ENCODE measurements around the gene MIPEP. TPM values are rescaled to one million over a fixed set of nuclear protein-coding genes. Genes with fewer than 3 reads are reported as not detected.

Gene MIPEP
- polyA plus RNA-seq, 1 donor (not counting 4 experiments of a cell fraction or from before 2014, with no cell fraction given) = 35.0 TPM

DNA sequence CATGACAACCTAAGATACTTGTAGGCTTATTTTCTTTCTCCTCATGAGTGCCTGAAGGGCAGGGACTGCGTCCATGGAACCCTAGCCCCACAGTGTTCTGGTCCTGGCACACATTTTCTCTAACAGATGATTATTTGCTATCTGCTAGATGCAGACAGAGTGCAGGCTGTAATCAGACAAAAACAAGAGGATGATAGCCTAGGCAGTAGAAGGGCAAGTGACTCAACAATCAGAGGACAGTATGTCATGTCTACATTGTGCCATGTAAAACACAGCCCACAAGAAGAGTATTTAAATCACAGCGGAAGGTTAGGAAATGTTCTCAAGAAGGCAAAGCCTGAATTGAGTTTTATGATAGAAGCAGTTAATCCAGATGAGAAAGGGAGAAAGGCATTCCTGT, 29.3 kb downstream of the MIPEP start:
- Histone ChIP-seq H3K9me3 (ENCODE audit: control insufficient read depth, low read depth, low read length) (no peaks in the 10 kb centered on the region), H3K36me3 (ENCODE audit: control insufficient read depth in 2 of 2, extremely low read depth in 1 of 2, insufficient read depth in 2 of 2, low read length in 2 of 2) (peaks cover 0 to 3% of the 10 kb centered on the region in 2 experiments), H3K79me2 (ENCODE audit: control insufficient read depth, insufficient read depth, low read length) (no peaks in the 10 kb centered on the region), H3K27ac (ENCODE audit: control insufficient read depth, insufficient read depth, low read length) (no peak overlapping the region), H3K27me3 (ENCODE audit: control insufficient read depth, extremely low read depth, insufficient read depth, low read length) (no peaks in the 10 kb centered on the region), H4K20me1 (ENCODE audit: control insufficient read depth, extremely low read depth, insufficient read depth, low read length) (no peaks in the 10 kb centered on the region), H3K4me2 (ENCODE audit: control insufficient read depth, extremely low read depth, insufficient read depth, low read depth, low read length) (no peak overlapping the region), H3K4me3 (ENCODE audit: control insufficient read depth in 2 of 3, extremely low read depth in 1 of 3, insufficient read depth in 2 of 3, low read depth in 1 of 3, low read length in 3 of 3) (no peak overlapping the region), H2AFZ (ENCODE audit: control insufficient read depth, low read length) (no peak overlapping the region), H3K4me1 (ENCODE audit: control insufficient read depth, extremely low read depth, insufficient read depth, low read length) (peaks cover 10% of the 10 kb centered on the region), H3K9me1 (ENCODE audit: control insufficient read depth, extremely low read depth, insufficient read depth, low read length) (no peaks in the 10 kb centered on the region), H3K9ac (ENCODE audit: control insufficient read depth, extremely low read depth, insufficient read depth, low read length) (no peak overlapping the region)
- DNase-seq (ENCODE audit: low read depth, low spot score) (no peak), FAIRE-seq (no peak)
- dilution Hi-C loops (cut with MboI; ENCODE audit: extremely low pct_ligation_motif_present, low sequenced_read_pairs) = no loop called here
- no peak for TF ChIP-seq EZH2 (IDR thresholded peaks at IDR 0.05; ENCODE audit: low read length)
- TF ChIP-seq, protein P1, sequence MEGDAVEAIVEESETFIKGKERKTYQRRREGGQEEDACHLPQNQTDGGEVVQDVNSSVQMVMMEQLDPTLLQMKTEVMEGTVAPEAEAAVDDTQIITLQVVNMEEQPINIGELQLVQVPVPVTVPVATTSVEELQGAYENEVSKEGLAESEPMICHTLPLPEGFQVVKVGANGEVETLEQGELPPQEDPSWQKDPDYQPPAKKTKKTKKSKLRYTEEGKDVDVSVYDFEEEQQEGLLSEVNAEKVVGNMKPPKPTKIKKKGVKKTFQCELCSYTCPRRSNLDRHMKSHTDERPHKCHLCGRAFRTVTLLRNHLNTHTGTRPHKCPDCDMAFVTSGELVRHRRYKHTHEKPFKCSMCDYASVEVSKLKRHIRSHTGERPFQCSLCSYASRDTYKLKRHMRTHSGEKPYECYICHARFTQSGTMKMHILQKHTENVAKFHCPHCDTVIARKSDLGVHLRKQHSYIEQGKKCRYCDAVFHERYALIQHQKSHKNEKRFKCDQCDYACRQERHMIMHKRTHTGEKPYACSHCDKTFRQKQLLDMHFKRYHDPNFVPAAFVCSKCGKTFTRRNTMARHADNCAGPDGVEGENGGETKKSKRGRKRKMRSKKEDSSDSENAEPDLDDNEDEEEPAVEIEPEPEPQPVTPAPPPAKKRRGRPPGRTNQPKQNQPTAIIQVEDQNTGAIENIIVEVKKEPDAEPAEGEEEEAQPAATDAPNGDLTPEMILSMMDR (optimal IDR thresholded peaks at IDR 0.05 in 1 of 3, IDR thresholded peaks at IDR 0.05 in 1 of 3, conservative IDR thresholded peaks at IDR 0.05 in 1 of 3; ENCODE audit: extremely low read depth in 1 of 3, insufficient read depth in 2 of 3, low read length in 3 of 3) = no peak

DNA sequence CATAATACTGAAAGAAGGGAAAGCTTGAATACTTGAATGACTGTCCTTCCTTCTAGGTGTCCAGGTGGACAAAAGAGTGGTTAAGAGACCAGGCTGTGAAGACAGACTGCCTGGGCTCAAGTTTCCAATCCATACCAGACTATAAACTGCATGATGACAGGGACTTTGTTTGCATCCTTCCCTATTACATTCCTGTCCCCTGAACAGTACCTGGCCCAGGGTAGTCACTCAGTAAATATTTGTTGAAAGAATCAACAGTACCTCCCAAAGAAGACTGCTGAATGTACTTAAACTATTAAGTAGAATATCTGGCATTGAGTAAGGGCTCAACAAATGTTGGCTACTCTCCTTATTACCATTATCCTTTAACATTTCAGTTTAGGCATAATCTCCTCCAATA, 29.7 kb downstream of the MIPEP start:
- Histone ChIP-seq H2AFZ (ENCODE audit: control insufficient read depth, low read length) (no peak overlapping the region), H3K9me3 (ENCODE audit: control insufficient read depth, low read depth, low read length) (no peaks in the 10 kb centered on the region), H3K9ac (ENCODE audit: control insufficient read depth, extremely low read depth, insufficient read depth, low read length) (no peak overlapping the region), H3K79me2 (ENCODE audit: control insufficient read depth, insufficient read depth, low read length) (no peaks in the 10 kb centered on the region), H3K4me2 (ENCODE audit: control insufficient read depth, extremely low read depth, insufficient read depth, low read depth, low read length) (no peak overlapping the region), H3K36me3 (ENCODE audit: control insufficient read depth in 2 of 2, extremely low read depth in 1 of 2, insufficient read depth in 2 of 2, low read length in 2 of 2) (peaks cover 0 to 3% of the 10 kb centered on the region in 2 experiments), H3K4me3 (ENCODE audit: control insufficient read depth in 2 of 3, extremely low read depth in 1 of 3, insufficient read depth in 2 of 3, low read depth in 1 of 3, low read length in 3 of 3) (no peak overlapping the region), H3K9me1 (ENCODE audit: control insufficient read depth, extremely low read depth, insufficient read depth, low read length) (no peaks in the 10 kb centered on the region), H3K27ac (ENCODE audit: control insufficient read depth, insufficient read depth, low read length) (no peak overlapping the region), H3K27me3 (ENCODE audit: control insufficient read depth, extremely low read depth, insufficient read depth, low read length) (no peaks in the 10 kb centered on the region), H3K4me1 (ENCODE audit: control insufficient read depth, extremely low read depth, insufficient read depth, low read length) (peaks cover 10% of the 10 kb centered on the region), H4K20me1 (ENCODE audit: control insufficient read depth, extremely low read depth, insufficient read depth, low read length) (no peaks in the 10 kb centered on the region)
- FAIRE-seq (no peak), DNase-seq (ENCODE audit: low read depth, low spot score) (no peak)
- dilution Hi-C loops (cut with MboI; ENCODE audit: extremely low pct_ligation_motif_present, low sequenced_read_pairs) = no loop called here
- TF ChIP-seq EZH2 (IDR thresholded peaks at IDR 0.05; ENCODE audit: low read length) = no peak

DNA sequence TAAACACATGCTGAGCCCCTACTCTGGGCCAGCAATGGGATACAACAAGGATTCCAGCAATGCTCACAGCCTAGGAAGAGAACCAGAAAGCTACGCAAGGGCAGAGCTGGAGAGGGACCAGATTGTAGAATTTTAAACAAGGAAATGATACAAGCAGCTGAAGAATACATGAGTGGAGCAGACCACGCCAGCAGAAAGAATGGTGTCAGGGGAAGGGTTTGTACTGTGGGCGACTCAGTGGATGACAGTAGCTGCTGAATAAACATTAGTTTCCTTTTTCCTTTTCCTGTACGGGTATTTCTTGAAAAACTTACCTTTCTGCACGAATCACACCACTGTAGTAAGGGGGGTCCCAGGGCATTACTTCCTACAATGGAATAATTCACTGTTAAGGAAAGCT, 30.7 kb downstream of the MIPEP start:
- dilution Hi-C loops (cut with MboI; ENCODE audit: extremely low pct_ligation_motif_present, low sequenced_read_pairs) = no loop called here
- no peaks in the 10 kb centered on the region for H3K79me2 ChIP-seq (ENCODE audit: control insufficient read depth, insufficient read depth, low read length)
- H3K4me1 ChIP-seq (ENCODE audit: control insufficient read depth, extremely low read depth, insufficient read depth, low read length) = peaks cover 9% of the 10 kb centered on the region
- no peak for TF ChIP-seq EZH2 (IDR thresholded peaks at IDR 0.05; ENCODE audit: low read length)
- TF ChIP-seq, protein P1 (optimal IDR thresholded peaks at IDR 0.05 in 1 of 3, IDR thresholded peaks at IDR 0.05 in 1 of 3, conservative IDR thresholded peaks at IDR 0.05 in 1 of 3; ENCODE audit: extremely low read depth in 1 of 3, insufficient read depth in 2 of 3, low read length in 3 of 3) = no peak
- DNase-seq (ENCODE audit: low read depth, low spot score) (no peak), FAIRE-seq (peak; percentile 67)
- H3K4me3 ChIP-seq (ENCODE audit: control insufficient read depth in 2 of 3, extremely low read depth in 1 of 3, insufficient read depth in 2 of 3, low read depth in 1 of 3, low read length in 3 of 3) = no peak overlapping the region
- no peak overlapping the region for H3K9ac ChIP-seq (ENCODE audit: control insufficient read depth, extremely low read depth, insufficient read depth, low read length)
- H3K27me3 ChIP-seq (ENCODE audit: control insufficient read depth, extremely low read depth, insufficient read depth, low read length) = no peaks in the 10 kb centered on the region
- no peak overlapping the region for H3K27ac ChIP-seq (ENCODE audit: control insufficient read depth, insufficient read depth, low read length)
- H4K20me1 ChIP-seq (ENCODE audit: control insufficient read depth, extremely low read depth, insufficient read depth, low read length) = no peaks in the 10 kb centered on the region
- H3K9me3 ChIP-seq (ENCODE audit: control insufficient read depth, low read depth, low read length) = no peaks in the 10 kb centered on the region
- H2AFZ ChIP-seq (ENCODE audit: control insufficient read depth, low read length) = no peak overlapping the region
- peaks cover 0 to 3% of the 10 kb centered on the region in 2 experiments for H3K36me3 ChIP-seq (ENCODE audit: control insufficient read depth in 2 of 2, extremely low read depth in 1 of 2, insufficient read depth in 2 of 2, low read length in 2 of 2)
- H3K4me2 ChIP-seq (ENCODE audit: control insufficient read depth, extremely low read depth, insufficient read depth, low read depth, low read length) = no peak overlapping the region
- H3K9me1 ChIP-seq (ENCODE audit: control insufficient read depth, extremely low read depth, insufficient read depth, low read length) = no peaks in the 10 kb centered on the region
